K562 treated with DMSO at 1 percent for 24 hours (cell line): ENCODE results near the gene TSHZ2. TPM values are rescaled to one million over a fixed set of nuclear protein-coding genes. Genes with fewer than 3 reads are reported as not detected.

ENCODE experiments used
- total RNA-seq: library from RNA; unstranded; fragments of 300-600 nt; gene quantifications from 2 replicates; pipeline ENCODE4 v1.2.3, GENCODE V29; 2022; ENCODE audit warnings: low read depth; ENCODE audit not compliant: insufficient read depth

Gene TSHZ2
- 0.25 and 0.44 TPM in 2 replicates for total RNA-seq

GRCh38 chr20:52972190-52972937 is at the start of gene TSHZ2:
Gene TSHZ2, plus strand, starts transcription at chr20:52972358. Its CDS starts 936 bp downstream, at chr20:52973294.

